ENCODE measurements around the gene NPC1. TPM values are rescaled to one million over a fixed set of nuclear protein-coding genes. Genes with fewer than 3 reads are reported as not detected.
"Not testable (repeated sequence)": the region's sequence is repeated elsewhere in the genome, so short reads cannot be mapped to it uniquely, and the experiment has no call there.

Gene NPC1
- total and polyA plus RNA-seq, 4 donors = 9.5 to 46.7 (median 27.3) TPM

DNA sequence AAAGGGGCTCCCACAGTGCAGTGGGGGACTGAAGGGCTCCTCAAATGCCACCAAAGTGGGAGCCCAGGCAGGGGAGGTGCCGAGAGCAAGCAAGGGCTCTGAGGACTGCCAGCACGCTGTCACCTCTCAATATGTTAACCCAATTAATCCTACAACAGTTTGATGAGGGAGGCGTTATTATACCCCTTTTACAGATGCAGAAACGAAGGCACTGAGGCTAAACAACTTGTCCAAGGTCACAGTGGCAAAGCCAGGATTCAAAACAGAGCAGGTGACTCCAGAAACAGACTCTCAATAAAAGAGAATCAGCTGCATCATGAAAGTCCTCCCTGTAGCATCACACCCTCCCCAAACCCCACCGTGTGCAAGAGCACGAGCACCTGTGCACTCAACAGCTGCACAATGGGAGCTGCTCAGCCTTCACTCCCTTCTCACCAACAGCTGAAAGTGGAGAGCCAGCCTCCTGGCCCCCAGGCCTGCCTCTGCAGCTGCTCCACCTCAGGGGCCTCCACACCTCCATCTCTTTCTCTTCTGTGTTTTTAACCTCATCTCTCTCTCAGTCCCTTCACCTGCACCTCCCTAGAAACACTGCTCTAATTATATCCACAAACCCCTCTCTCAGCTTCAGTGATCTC is 8.1 kb downstream of the NPC1 start:
- no peaks in the 10 kb centered on the region for H3K9me3 ChIP-seq (ENCODE audit: control insufficient read depth in 4 of 4, low read length in 3 of 4)
- H3K9ac ChIP-seq (ENCODE audit: low read depth in 1 of 2, low read length in 2 of 2) = no peak overlapping the region
- DNase-seq (ENCODE audit: low spot score) = no peak
- no peak for TF ChIP-seq GABPA (IDR thresholded peaks at IDR 0.05 in 1 of 2, conservative IDR thresholded peaks at IDR 0.05 in 1 of 2)
- no peak for TF ChIP-seq SP1 (IDR thresholded peaks at IDR 0.05)
- TF ChIP-seq HNF4G (IDR thresholded peaks at IDR 0.05) = no peak
- no peak for TF ChIP-seq FOXA2 (IDR thresholded peaks at IDR 0.05)
- TF ChIP-seq RAD21 (IDR thresholded peaks at IDR 0.05) = no peak
- TF ChIP-seq, protein P1, sequence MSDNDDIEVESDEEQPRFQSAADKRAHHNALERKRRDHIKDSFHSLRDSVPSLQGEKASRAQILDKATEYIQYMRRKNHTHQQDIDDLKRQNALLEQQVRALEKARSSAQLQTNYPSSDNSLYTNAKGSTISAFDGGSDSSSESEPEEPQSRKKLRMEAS (IDR thresholded peaks at IDR 0.05) = no peak
- TF ChIP-seq YY1 (IDR thresholded peaks at IDR 0.05) = no peak
- TF ChIP-seq JUND (IDR thresholded peaks at IDR 0.05) = no peak
- H3K4me1 ChIP-seq (ENCODE audit: control insufficient read depth in 4 of 4, insufficient read depth in 4 of 4, low read length in 3 of 4) = peaks cover 4 to 10% (median 6%) of the 10 kb centered on the region in 4 donors
- no peak overlapping the region for H3K27ac ChIP-seq (ENCODE audit: low read depth in 1 of 2, low read length in 2 of 2)
- no peak overlapping the region for H3K4me3 ChIP-seq (ENCODE audit: low read depth in 1 of 3, low read length in 3 of 3)
- no peaks in the 10 kb centered on the region for H3K27me3 ChIP-seq (ENCODE audit: control insufficient read depth in 4 of 4, insufficient read depth in 4 of 4, low read length in 3 of 4)
- 96% methylated on average over 6 of the region's 6 CpGs for WGBS
- peaks cover 2 to 4% (median 2%) of the 10 kb centered on the region in 4 donors for H3K36me3 ChIP-seq (ENCODE audit: control insufficient read depth in 4 of 4, insufficient read depth in 3 of 4, low read depth in 1 of 4, low read length in 3 of 4)

GRCh38 chr18:23577521-23577920 is 8.8 kb downstream of the NPC1 start:
- WGBS = 97% methylated on average over 24 of the region's 24 CpGs
- not testable (repeated sequence) for H3K27me3 ChIP-seq (ENCODE audit: control insufficient read depth in 4 of 4, insufficient read depth in 4 of 4, low read length in 3 of 4); H3K4me3 ChIP-seq (ENCODE audit: low read depth in 1 of 3, low read length in 3 of 3); H3K9me3 ChIP-seq (ENCODE audit: control insufficient read depth in 4 of 4, low read length in 3 of 4); DNase-seq (ENCODE audit: low spot score); H3K27ac ChIP-seq (ENCODE audit: low read depth in 1 of 2, low read length in 2 of 2); H3K36me3 ChIP-seq (ENCODE audit: control insufficient read depth in 4 of 4, insufficient read depth in 3 of 4, low read depth in 1 of 4, low read length in 3 of 4); H3K9ac ChIP-seq (ENCODE audit: low read depth in 1 of 2, low read length in 2 of 2)
- peaks cover 2 to 17% (median 12%) of the 10 kb centered on the region in 4 donors for H3K4me1 ChIP-seq (ENCODE audit: control insufficient read depth in 4 of 4, insufficient read depth in 4 of 4, low read length in 3 of 4)

DNA sequence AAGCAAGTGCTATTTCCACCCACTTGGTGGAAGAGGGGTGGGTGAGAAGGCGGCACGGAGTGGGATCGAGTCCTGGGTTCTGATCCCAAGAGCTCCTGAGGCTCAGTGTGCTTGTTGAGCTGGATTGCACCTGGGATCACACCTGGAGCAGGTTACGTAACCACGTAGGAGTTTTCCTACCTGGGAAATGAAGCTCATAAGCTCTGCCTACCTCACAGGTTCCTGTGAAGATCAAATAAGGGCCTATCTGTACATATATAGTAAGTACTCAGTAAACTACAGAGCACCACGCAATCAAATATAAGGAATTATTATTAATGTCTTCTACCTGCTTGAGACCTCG is 11.0 kb downstream of the NPC1 start:
- no peak for TF ChIP-seq SP1 (IDR thresholded peaks at IDR 0.05)
- no peak for TF ChIP-seq NR2F2 (IDR thresholded peaks at IDR 0.05)
- TF ChIP-seq, protein P2, sequence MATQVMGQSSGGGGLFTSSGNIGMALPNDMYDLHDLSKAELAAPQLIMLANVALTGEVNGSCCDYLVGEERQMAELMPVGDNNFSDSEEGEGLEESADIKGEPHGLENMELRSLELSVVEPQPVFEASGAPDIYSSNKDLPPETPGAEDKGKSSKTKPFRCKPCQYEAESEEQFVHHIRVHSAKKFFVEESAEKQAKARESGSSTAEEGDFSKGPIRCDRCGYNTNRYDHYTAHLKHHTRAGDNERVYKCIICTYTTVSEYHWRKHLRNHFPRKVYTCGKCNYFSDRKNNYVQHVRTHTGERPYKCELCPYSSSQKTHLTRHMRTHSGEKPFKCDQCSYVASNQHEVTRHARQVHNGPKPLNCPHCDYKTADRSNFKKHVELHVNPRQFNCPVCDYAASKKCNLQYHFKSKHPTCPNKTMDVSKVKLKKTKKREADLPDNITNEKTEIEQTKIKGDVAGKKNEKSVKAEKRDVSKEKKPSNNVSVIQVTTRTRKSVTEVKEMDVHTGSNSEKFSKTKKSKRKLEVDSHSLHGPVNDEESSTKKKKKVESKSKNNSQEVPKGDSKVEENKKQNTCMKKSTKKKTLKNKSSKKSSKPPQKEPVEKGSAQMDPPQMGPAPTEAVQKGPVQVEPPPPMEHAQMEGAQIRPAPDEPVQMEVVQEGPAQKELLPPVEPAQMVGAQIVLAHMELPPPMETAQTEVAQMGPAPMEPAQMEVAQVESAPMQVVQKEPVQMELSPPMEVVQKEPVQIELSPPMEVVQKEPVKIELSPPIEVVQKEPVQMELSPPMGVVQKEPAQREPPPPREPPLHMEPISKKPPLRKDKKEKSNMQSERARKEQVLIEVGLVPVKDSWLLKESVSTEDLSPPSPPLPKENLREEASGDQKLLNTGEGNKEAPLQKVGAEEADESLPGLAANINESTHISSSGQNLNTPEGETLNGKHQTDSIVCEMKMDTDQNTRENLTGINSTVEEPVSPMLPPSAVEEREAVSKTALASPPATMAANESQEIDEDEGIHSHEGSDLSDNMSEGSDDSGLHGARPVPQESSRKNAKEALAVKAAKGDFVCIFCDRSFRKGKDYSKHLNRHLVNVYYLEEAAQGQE (IDR thresholded peaks at IDR 0.05) = no peak
- TF ChIP-seq HNF4A (conservative IDR thresholded peaks at IDR 0.05) = no peak
- TF ChIP-seq, protein P3, sequence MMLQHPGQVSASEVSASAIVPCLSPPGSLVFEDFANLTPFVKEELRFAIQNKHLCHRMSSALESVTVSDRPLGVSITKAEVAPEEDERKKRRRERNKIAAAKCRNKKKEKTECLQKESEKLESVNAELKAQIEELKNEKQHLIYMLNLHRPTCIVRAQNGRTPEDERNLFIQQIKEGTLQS (IDR thresholded peaks at IDR 0.05) = no peak
- TF ChIP-seq FOXA1 (IDR thresholded peaks at IDR 0.05) = no peak
- TF ChIP-seq FOXA2 (IDR thresholded peaks at IDR 0.05) = no peak
- TF ChIP-seq YY1 (IDR thresholded peaks at IDR 0.05) = no peak
- TF ChIP-seq, protein P4, sequence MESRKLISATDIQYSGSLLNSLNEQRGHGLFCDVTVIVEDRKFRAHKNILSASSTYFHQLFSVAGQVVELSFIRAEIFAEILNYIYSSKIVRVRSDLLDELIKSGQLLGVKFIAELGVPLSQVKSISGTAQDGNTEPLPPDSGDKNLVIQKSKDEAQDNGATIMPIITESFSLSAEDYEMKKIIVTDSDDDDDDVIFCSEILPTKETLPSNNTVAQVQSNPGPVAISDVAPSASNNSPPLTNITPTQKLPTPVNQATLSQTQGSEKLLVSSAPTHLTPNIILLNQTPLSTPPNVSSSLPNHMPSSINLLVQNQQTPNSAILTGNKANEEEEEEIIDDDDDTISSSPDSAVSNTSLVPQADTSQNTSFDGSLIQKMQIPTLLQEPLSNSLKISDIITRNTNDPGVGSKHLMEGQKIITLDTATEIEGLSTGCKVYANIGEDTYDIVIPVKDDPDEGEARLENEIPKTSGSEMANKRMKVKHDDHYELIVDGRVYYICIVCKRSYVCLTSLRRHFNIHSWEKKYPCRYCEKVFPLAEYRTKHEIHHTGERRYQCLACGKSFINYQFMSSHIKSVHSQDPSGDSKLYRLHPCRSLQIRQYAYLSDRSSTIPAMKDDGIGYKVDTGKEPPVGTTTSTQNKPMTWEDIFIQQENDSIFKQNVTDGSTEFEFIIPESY (IDR thresholded peaks at IDR 0.05) = no peak
- TF ChIP-seq RXRA (IDR thresholded peaks at IDR 0.05) = no peak
- no peak for TF ChIP-seq JUND (IDR thresholded peaks at IDR 0.05)
- no peak for TF ChIP-seq CTCF (IDR thresholded peaks at IDR 0.05; ENCODE audit: low read depth, low read length, missing input control)
- TF ChIP-seq, protein P1 (IDR thresholded peaks at IDR 0.05) = no peak
- TF ChIP-seq HNF4G (IDR thresholded peaks at IDR 0.05) = no peak
- TF ChIP-seq EGR1 (IDR thresholded peaks at IDR 0.05; ENCODE audit: low read depth in 2 of 2) = no peak
- no peak for TF ChIP-seq RAD21 (IDR thresholded peaks at IDR 0.05)
- whole genome bisulfite sequencing = 97% methylated on average over 7 of the region's 7 CpGs

More for the DNA sequence above, 11.0 kb downstream of the NPC1 start:
- H3K9ac ChIP-seq (ENCODE audit: low read depth in 1 of 2, low read length in 2 of 2) = no peak overlapping the region
- no peaks in the 10 kb centered on the region for H3K27me3 ChIP-seq (ENCODE audit: control insufficient read depth in 4 of 4, insufficient read depth in 4 of 4, low read length in 3 of 4)
- peaks cover 2 to 23% (median 16%) of the 10 kb centered on the region in 4 donors for H3K4me1 ChIP-seq (ENCODE audit: control insufficient read depth in 4 of 4, insufficient read depth in 4 of 4, low read length in 3 of 4)
- no peak for DNase-seq (ENCODE audit: low spot score)
- peaks cover 2 to 7% (median 2%) of the 10 kb centered on the region in 4 donors for H3K36me3 ChIP-seq (ENCODE audit: control insufficient read depth in 4 of 4, insufficient read depth in 3 of 4, low read depth in 1 of 4, low read length in 3 of 4)
- no peaks in the 10 kb centered on the region for H3K9me3 ChIP-seq (ENCODE audit: control insufficient read depth in 4 of 4, low read length in 3 of 4)
- no peak overlapping the region for H3K4me3 ChIP-seq (ENCODE audit: low read depth in 1 of 3, low read length in 3 of 3)
- no peak overlapping the region for H3K27ac ChIP-seq (ENCODE audit: low read depth in 1 of 2, low read length in 2 of 2)

All from liver (tissue), 9 donors.